GM12878 (cell line): ENCODE data around the gene RAPGEF3. TPM values are rescaled to one million over a fixed set of nuclear protein-coding genes. Genes with fewer than 3 reads are reported as not detected.

Experiments used
- ATAC-seq: fragments of 200-7000 bp; cut with Tn5 transposase; 3 replicates; pipeline ENCODE4 v1.9.1; 2020; ENCODE audit warnings: mild to moderate bottlenecking, moderate library complexity
- BruUV-seq: library from RNA; stranded (reverse); fragments of 400-500 nt; replicated peaks from 2 replicates; lab custom pipeline; 2021; lab: Mats Ljungman, UMichigan
- CTCF ChIA-PET: fragments of 300-600 bp; sonication (Branson Sonifier 250); formaldehyde crosslinking; extraction: SDS; loops from one replicate; lab custom pipeline; 2021; ENCODE audit warnings: inconsistent platforms; lab: Yijun Ruan, JAX
- POLR2A ChIA-PET: fragments of 350-600 bp; formaldehyde crosslinking; extraction: SDS; loops from one replicate; lab custom pipeline; 2021; ENCODE audit warnings: inconsistent platforms; lab: Charles Lee
- RAD21 ChIA-PET: fragments of 300-600 bp; sonication (Branson Sonifier 250); formaldehyde crosslinking; loops from one replicate; lab custom pipeline; 2023; ENCODE audit warnings: antibody characterized with exemption; ENCODE audit not compliant: unreplicated experiment; lab: Charles Lee
- SMC1A ChIA-PET: fragments of 300-600 bp; sonication (Branson Sonifier 250); formaldehyde crosslinking; loops from one replicate; lab custom pipeline; 2023; ENCODE audit not compliant: unreplicated experiment, uncharacterized antibody; lab: Charles Lee
- DNase-seq: peaks from one replicate; pipeline ENCODE4 v3.0.0-alpha.2; 2011; ENCODE audit warnings: low read depth, low spot score
- FAIRE-seq: peaks from 3 replicates; lab custom pipeline; 2011; peaks lifted over from hg19 to GRCh38; lab: Jason Lieb, UNC
- H2AFZ ChIP-seq: 2 replicates; pipeline ENCODE4 v1.6.0; 2011; ENCODE audit warnings: low read depth, low read length, control low read depth; ENCODE audit not compliant: control insufficient read depth
- H3K27ac ChIP-seq: 2 replicates; pipeline ENCODE4 v1.5.1; 2011; ENCODE audit warnings: control low read depth; ENCODE audit not compliant: control insufficient read depth, insufficient read depth
- H3K27me3 ChIP-seq, 2 experiments: replicated peaks in 1 of 2; 2 replicates each; pipeline versions ENCODE4 v1.6.0 to v1.6.1; 2011; ENCODE audit warnings: low read length in 1 of 2; ENCODE audit not compliant: control insufficient read depth in 2 of 2, insufficient read depth in 2 of 2
- H3K36me3 ChIP-seq, 2 experiments: 2 replicates each; pipeline ENCODE4 v1.5.1; 2011; ENCODE audit warnings: low read length in 1 of 2; ENCODE audit not compliant: control insufficient read depth in 2 of 2, insufficient read depth in 2 of 2
- H3K4me1 ChIP-seq: 2 replicates; pipeline ENCODE4 v1.6.1; 2011; ENCODE audit warnings: mild to moderate bottlenecking, low read length, moderate library complexity, mixed read lengths; ENCODE audit not compliant: control insufficient read depth, insufficient read depth
- H3K4me2 ChIP-seq: 2 replicates; pipeline ENCODE4 v1.6.0; 2011; ENCODE audit warnings: control low read depth; ENCODE audit not compliant: control insufficient read depth, insufficient read depth
- H3K4me3 ChIP-seq: fragments of 200-600 bp; sonication (generic); 2 replicates; pipeline ENCODE4 v1.5.1; 2016
- H3K79me2 ChIP-seq: 2 replicates; pipeline ENCODE4 v1.6.0; 2011; ENCODE audit warnings: low read length; ENCODE audit not compliant: control insufficient read depth, insufficient read depth
- H3K9ac ChIP-seq: 2 replicates; pipeline ENCODE4 v1.8.0; 2011; ENCODE audit warnings: low read length, control low read depth, mixed read lengths; ENCODE audit not compliant: control insufficient read depth, insufficient read depth
- H3K9me3 ChIP-seq: replicated peaks from 3 replicates; pipeline ENCODE4 v1.5.1; 2011; ENCODE audit warnings: mild to moderate bottlenecking, low read length; ENCODE audit not compliant: control insufficient read depth, insufficient read depth
- H4K20me1 ChIP-seq: 2 replicates; pipeline ENCODE4 v1.6.0; 2011; ENCODE audit not compliant: control insufficient read depth, insufficient read depth
- BCL11A ChIP-seq: IDR thresholded peaks from 2 replicates; pipeline ENCODE4 v1.6.1; 2011; ENCODE audit warnings: low read depth, low read length
- BHLHE40 ChIP-seq, 2 experiments: fragments of 450-650 bp in 1 of 2; IDR thresholded peaks; 2 replicates each; pipeline ENCODE4 v1.6.1; 2011 to 2017; ENCODE audit warnings: low read depth in 2 of 2, borderline replicate concordance in 1 of 2, improper control_type of control experiment in 1 of 2, low read length in 1 of 2, mild to moderate bottlenecking in 1 of 2
- CHD1 ChIP-seq: IDR thresholded peaks from 2 replicates; pipeline ENCODE4 v1.6.1; 2012; ENCODE audit warnings: low read depth, low read length, improper control_type of control experiment
- MTA3 ChIP-seq: IDR thresholded peaks from 2 replicates; pipeline ENCODE4 v1.6.1; 2012; ENCODE audit warnings: low read length, inconsistent platforms, borderline replicate concordance
- PML ChIP-seq: IDR thresholded peaks from 2 replicates; pipeline ENCODE4 v1.6.1; 2012; ENCODE audit warnings: low read length, inconsistent platforms
- POLR2AphosphoS2 ChIP-seq: IDR thresholded peaks from 2 replicates; pipeline ENCODE4 v1.6.1; 2011; ENCODE audit warnings: low read depth, mild to moderate bottlenecking, low read length, improper control_type of control experiment, moderate library complexity
- POU2F2 ChIP-seq: IDR thresholded peaks from 3 replicates; pipeline ENCODE4 v1.6.1; 2011; ENCODE audit warnings: low read depth, mild to moderate bottlenecking, low read length, borderline replicate concordance
- SMARCA5 ChIP-seq: fragments of 450-650 bp; IDR thresholded peaks from 2 replicates; pipeline ENCODE4 v1.6.1; 2017; ENCODE audit warnings: mild to moderate bottlenecking
- SP1 ChIP-seq: IDR thresholded peaks from one replicate; pipeline ENCODE4 v1.6.1; 2011; ENCODE audit warnings: low read depth, low read length
- STAT3 ChIP-seq: IDR thresholded peaks from 2 replicates; pipeline ENCODE4 v1.6.1; 2011; ENCODE audit warnings: low read depth, low read length, improper control_type of control experiment
- SUZ12 ChIP-seq: fragments of 200-600 bp; sonication (generic); IDR thresholded peaks from one replicate; pipeline ENCODE4 v1.6.1; 2018; ENCODE audit warnings: antibody characterized with exemption, mild to moderate bottlenecking; ENCODE audit not compliant: unreplicated experiment
- TCF3 ChIP-seq: IDR thresholded peaks from 2 replicates; pipeline ENCODE4 v1.6.1; 2012; ENCODE audit warnings: low read depth, mild to moderate bottlenecking, low read length, borderline replicate concordance; ENCODE audit not compliant: insufficient read depth
- WRNIP1 ChIP-seq: IDR thresholded peaks from 2 replicates; pipeline ENCODE4 v1.6.1; 2011; ENCODE audit warnings: low read depth, low read length, improper control_type of control experiment, borderline replicate concordance
- ZNF207 ChIP-seq: fragments of 450-650 bp; IDR thresholded peaks from 2 replicates; pipeline ENCODE4 v1.6.1; 2014; ENCODE audit warnings: antibody characterized with exemption, mild to moderate bottlenecking, borderline replicate concordance
- in situ Hi-C: fragments of 300-500 bp; cut with MboI; formaldehyde crosslinking; loops from 9 replicates; pipeline ENCODE4 v1.14.3; 2018; ENCODE audit warnings: mixed read lengths
- intact Hi-C: fragments of 100-400 bp; cut with micrococcal nuclease; formaldehyde crosslinking; loops from one replicate; pipeline ENCODE4 v1.14.2; 2022; ENCODE audit not compliant: unreplicated experiment
- polyA plus RNA-seq, 11 experiments: library from polyadenylated mRNA; depleted of rRNA in 4 of 11; unstranded in 6 of 11; stranded (reverse) in 5 of 11; fragments of >200 nt; fragmentation: Nextera tagmentation in 4 of 11; fragmentation: Illumina TruSeq in 1 of 11; extraction: Ambion mirVana in 4 of 11; extraction: Trizol in 1 of 11; gene quantifications; 1 replicate in 1 of 11; 2 replicates in 10 of 11; pipeline versions ENCODE4 v1.2.1 to v1.2.3, GENCODE V29; 2011 to 2016; ENCODE audit warnings: inconsistent platforms in 2 of 11, missing spikeins in 2 of 11, low read depth in 1 of 11
- total RNA-seq, 4 experiments: library from RNA; depleted of rRNA in 3 of 4; stranded (reverse); fragments of >200 nt in 3 of 4; fragmentation: Illumina TruSeq in 1 of 4; extraction: Trizol in 1 of 4; gene quantifications; 2 replicates each; pipeline versions ENCODE4 v1.2.1 to v1.2.3, GENCODE V29; 2013 to 2021
- TF ChIP-seq, protein P1 (sequence below): fragments of 450-650 bp; IDR thresholded peaks from 2 replicates; pipeline ENCODE4 v1.6.1; 2017; ENCODE audit warnings: borderline replicate concordance
- TF ChIP-seq, protein P2 (sequence below): fragments of 450-650 bp; IDR thresholded peaks from 2 replicates; pipeline ENCODE4 v1.6.1; 2014; ENCODE audit warnings: mild to moderate bottlenecking
- TF ChIP-seq, protein P3 (sequence below): fragments of 450-650 bp; IDR thresholded peaks from 2 replicates; pipeline ENCODE4 v1.6.1; 2016; ENCODE audit warnings: mild to moderate bottlenecking

Gene RAPGEF3
- total and polyA plus RNA-seq, 10 of the 15 experiments (the other 5 are each of a cell fraction or from before 2014, with no cell fraction given) = 0.02 to 0.92 (median 0.31) TPM; not detected in 2

DNA sequence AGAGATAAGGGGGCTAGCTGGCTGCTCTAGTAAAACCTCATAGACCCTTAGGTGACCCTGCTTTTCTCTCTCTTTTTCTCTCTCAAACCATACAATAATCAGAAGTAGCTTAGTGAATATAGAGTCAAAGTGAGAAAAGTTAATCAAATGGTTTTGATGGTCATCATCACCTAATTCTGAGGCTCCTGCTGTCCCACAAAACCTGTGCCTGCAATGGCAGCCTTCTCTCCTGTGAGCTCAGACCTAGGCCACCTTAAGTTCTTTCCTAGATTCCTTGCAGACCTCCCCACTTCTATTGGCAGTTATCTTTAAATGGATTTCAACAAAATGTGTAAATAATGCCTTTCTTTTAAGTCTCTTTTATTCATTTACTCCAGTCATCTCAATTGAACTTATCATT, 51.3 kb downstream of the RAPGEF3 start:
- H3K4me3 ChIP-seq = 0 out of 2 replicates have a peak overlapping the region, but pooled peaks have one; percentile 35
- no peak overlapping the region for H2AFZ ChIP-seq
- in situ Hi-C loops = no loop called here

More for the DNA sequence above, 51.3 kb downstream of the RAPGEF3 start:
- Histone ChIP-seq H3K9me3 (no peaks in the 10 kb centered on the region), H3K9ac (no peak overlapping the region), H3K27ac (peak overlapping the region; percentile 85; the same call in 1 of the 2 replicates), H3K4me1 (peaks cover 32% of the 10 kb centered on the region), H3K79me2 (peaks cover 38% of the 10 kb centered on the region), H3K36me3 (no peaks in the 10 kb centered on the region), H3K4me2 (peak overlapping the region; percentile 81), H4K20me1 (no peaks in the 10 kb centered on the region), H3K27me3 (no peaks in the 10 kb centered on the region)
- CTCF ChIA-PET = interaction anchor here (0.6 to 9.7 kb wide), 13 partner anchors 9 to 130 kb away, joined by 3 to 102 read pairs (median 8); partner anchors contain the start of gene RAPGEF3
- no peak for TF ChIP-seq STAT3
- no peak for TF ChIP-seq SP1
- no peak for TF ChIP-seq POU2F2
- TF ChIP-seq POLR2AphosphoS2 = no peak
- no peak for TF ChIP-seq BHLHE40 (IDR thresholded peaks at IDR 0.05; ENCODE audit: borderline replicate concordance in 1 of 2, low read depth in 2 of 2, low read length in 1 of 2)
- TF ChIP-seq BCL11A = no peak
- no peak for TF ChIP-seq MTA3
- no peak for TF ChIP-seq TCF3
- TF ChIP-seq, protein P1, sequence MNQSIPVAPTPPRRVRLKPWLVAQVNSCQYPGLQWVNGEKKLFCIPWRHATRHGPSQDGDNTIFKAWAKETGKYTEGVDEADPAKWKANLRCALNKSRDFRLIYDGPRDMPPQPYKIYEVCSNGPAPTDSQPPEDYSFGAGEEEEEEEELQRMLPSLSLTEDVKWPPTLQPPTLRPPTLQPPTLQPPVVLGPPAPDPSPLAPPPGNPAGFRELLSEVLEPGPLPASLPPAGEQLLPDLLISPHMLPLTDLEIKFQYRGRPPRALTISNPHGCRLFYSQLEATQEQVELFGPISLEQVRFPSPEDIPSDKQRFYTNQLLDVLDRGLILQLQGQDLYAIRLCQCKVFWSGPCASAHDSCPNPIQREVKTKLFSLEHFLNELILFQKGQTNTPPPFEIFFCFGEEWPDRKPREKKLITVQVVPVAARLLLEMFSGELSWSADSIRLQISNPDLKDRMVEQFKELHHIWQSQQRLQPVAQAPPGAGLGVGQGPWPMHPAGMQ = no peak
- TF ChIP-seq WRNIP1 = no peak
- TF ChIP-seq, protein P2, sequence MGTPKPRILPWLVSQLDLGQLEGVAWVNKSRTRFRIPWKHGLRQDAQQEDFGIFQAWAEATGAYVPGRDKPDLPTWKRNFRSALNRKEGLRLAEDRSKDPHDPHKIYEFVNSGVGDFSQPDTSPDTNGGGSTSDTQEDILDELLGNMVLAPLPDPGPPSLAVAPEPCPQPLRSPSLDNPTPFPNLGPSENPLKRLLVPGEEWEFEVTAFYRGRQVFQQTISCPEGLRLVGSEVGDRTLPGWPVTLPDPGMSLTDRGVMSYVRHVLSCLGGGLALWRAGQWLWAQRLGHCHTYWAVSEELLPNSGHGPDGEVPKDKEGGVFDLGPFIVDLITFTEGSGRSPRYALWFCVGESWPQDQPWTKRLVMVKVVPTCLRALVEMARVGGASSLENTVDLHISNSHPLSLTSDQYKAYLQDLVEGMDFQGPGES = no peak
- TF ChIP-seq PML = no peak
- TF ChIP-seq, protein P3, sequence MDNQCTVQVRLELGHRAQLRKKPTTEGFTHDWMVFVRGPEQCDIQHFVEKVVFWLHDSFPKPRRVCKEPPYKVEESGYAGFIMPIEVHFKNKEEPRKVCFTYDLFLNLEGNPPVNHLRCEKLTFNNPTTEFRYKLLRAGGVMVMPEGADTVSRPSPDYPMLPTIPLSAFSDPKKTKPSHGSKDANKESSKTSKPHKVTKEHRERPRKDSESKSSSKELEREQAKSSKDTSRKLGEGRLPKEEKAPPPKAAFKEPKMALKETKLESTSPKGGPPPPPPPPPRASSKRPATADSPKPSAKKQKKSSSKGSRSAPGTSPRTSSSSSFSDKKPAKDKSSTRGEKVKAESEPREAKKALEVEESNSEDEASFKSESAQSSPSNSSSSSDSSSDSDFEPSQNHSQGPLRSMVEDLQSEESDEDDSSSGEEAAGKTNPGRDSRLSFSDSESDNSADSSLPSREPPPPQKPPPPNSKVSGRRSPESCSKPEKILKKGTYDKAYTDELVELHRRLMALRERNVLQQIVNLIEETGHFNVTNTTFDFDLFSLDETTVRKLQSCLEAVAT = no peak
- TF ChIP-seq SMARCA5 = no peak
- no peak for TF ChIP-seq ZNF207
- TF ChIP-seq SUZ12 = no peak
- no peak for TF ChIP-seq CHD1
- intact Hi-C loops = loop anchor here (10.0 kb wide), 1 partner anchor 1443 kb away; the partner anchor contains the start of gene SLC38A1
- POLR2A ChIA-PET = interaction anchor here (0.7 to 1.6 kb wide), 4 partner anchors 11 to 50 kb away, joined by 3 to 6 read pairs (median 4); no protein-coding TSS in a partner anchor
- RAD21 ChIA-PET = interaction anchor here (0.9 to 9.0 kb wide), 6 partner anchors 34 to 198 kb away, joined by 3 to 61 read pairs (median 4); partner anchors contain the start of gene VDR
- FAIRE-seq (no peak), ATAC-seq (no peak), DNase-seq (no peak)
- SMC1A ChIA-PET = interaction anchor here (0.6 to 3.5 kb wide), 11 partner anchors 8 to 1186 kb away, joined by 3 to 16 read pairs (median 4); partner anchors contain the start of gene ENDOU
- no TSS peak for BruUV-seq
